Measurements from ENCODE around the gene PDE10A. TPM values are rescaled to one million over a fixed set of nuclear protein-coding genes. Genes with fewer than 3 reads are reported as not detected.
"Not testable (repeated sequence)": the region's sequence is repeated elsewhere in the genome, so short reads cannot be mapped to it uniquely, and the experiment has no call there.

PDE10A gene
- total and polyA plus RNA-seq, 2 of the 13 experiments (the other 11 are each of a cell fraction or from before 2014, with no cell fraction given) = not detected

GRCh38 chr6:165562421-165563090, 100.5 kb downstream of the PDE10A start:
- TF ChIP-seq ZBTB21 (CRISPR knock-in tag; IDR thresholded peaks at IDR 0.05) (no peak), POLR2A (IDR thresholded peaks at IDR 0.05; ENCODE audit: insufficient read depth in 1 of 2, low read depth in 2 of 2, low read length in 2 of 2) (no peak)
- Histone ChIP-seq H3K27ac (ENCODE audit: extremely low read length, insufficient read depth, low read length) (no peak overlapping the region), H3K36me3 (replicated peaks in 1 of 2; ENCODE audit: control insufficient read depth in 1 of 2, insufficient read depth in 2 of 2, low read length in 2 of 2) (no peaks in the 10 kb centered on the region), H3K9ac (ENCODE audit: insufficient read depth, low read depth, low read length) (no peak overlapping the region), H3K4me1 (ENCODE audit: insufficient read depth, low read length) (no peaks in the 10 kb centered on the region), H3K4me3 (replicated peaks in 1 of 3; ENCODE audit: insufficient read depth in 1 of 3, low read depth in 2 of 3, low read length in 3 of 3) (no peak overlapping the region), H3K79me2 (ENCODE audit: insufficient read depth, low read length) (no peaks in the 10 kb centered on the region), H3K27me3 (ENCODE audit: control insufficient read depth in 1 of 2, insufficient read depth in 2 of 2, low read length in 2 of 2) (no peaks in the 10 kb centered on the region), H3K9me3 (ENCODE audit: low read length) (no peaks in the 10 kb centered on the region), H4K20me1 (ENCODE audit: insufficient read depth, low read length) (no peaks in the 10 kb centered on the region), H2AFZ (ENCODE audit: low read length) (no peak overlapping the region), H3K4me2 (ENCODE audit: low read depth, low read length) (no peak overlapping the region)
- WGBS (ENCODE audit: low lambda C conversion rate) = 7% methylated on average over 7 of the region's 7 CpGs
- intact Hi-C loops (cut with micrococcal nuclease; ENCODE audit: unreplicated experiment) = loop anchor here (1.0 kb wide), 1 partner anchor 122 kb away; no protein-coding TSS in a partner anchor
- ChIA-PET CTCF (ENCODE audit: low intra/inter-chr PET ratio, low total read pairs) (no interaction called here), POLR2A (no interaction called here)
- no TSS peak for BruUV-seq (replicated peaks)
- ATAC-seq (no peak), DNase-seq (ENCODE audit: low spot score) (no peak), FAIRE-seq (no peak)
- in situ Hi-C loops (cut with HindIII; ENCODE audit: extremely low pct_ligation_motif_present, low pct_unique_long_range_greater_than_20kb) = no loop called here

- TF ChIP-seq BRD4 (CRISPR knock-in tag; IDR thresholded peaks at IDR 0.05) = no peak
- TF ChIP-seq ZBTB20 (CRISPR knock-in tag; IDR thresholded peaks at IDR 0.05; ENCODE audit: borderline replicate concordance, low read depth) = no peak
- no peak for TF ChIP-seq FOXK1 (CRISPR knock-in tag; IDR thresholded peaks at IDR 0.05; ENCODE audit: borderline replicate concordance, low read depth)
- CTCF ChIA-PET (ENCODE audit: low intra/inter-chr PET ratio, low total read pairs) = no interaction called here
- no peak overlapping the region for H3K4me2 ChIP-seq (ENCODE audit: low read depth, low read length)
- no peak overlapping the region for H3K9ac ChIP-seq (ENCODE audit: insufficient read depth, low read depth, low read length)
- 0 out of 2 replicates have a peak, but pooled peaks cover 6% of the 10 kb centered on the region for H3K4me1 ChIP-seq (ENCODE audit: insufficient read depth, low read length)
- no peaks in the 10 kb centered on the region for H3K36me3 ChIP-seq (replicated peaks in 1 of 2; ENCODE audit: control insufficient read depth in 1 of 2, insufficient read depth in 2 of 2, low read length in 2 of 2)
- WGBS (ENCODE audit: low lambda C conversion rate) = 40% methylated on average over 7 of the region's 7 CpGs
- H3K4me3 ChIP-seq (replicated peaks in 1 of 3; ENCODE audit: insufficient read depth in 1 of 3, low read depth in 2 of 3, low read length in 3 of 3) = no peak overlapping the region
- no peaks in the 10 kb centered on the region for H3K27me3 ChIP-seq (ENCODE audit: control insufficient read depth in 1 of 2, insufficient read depth in 2 of 2, low read length in 2 of 2)
- H2AFZ ChIP-seq (ENCODE audit: low read length) = no peak overlapping the region
- BruUV-seq (replicated peaks) = no TSS peak
- FAIRE-seq = no peak
- no peaks in the 10 kb centered on the region for H4K20me1 ChIP-seq (ENCODE audit: insufficient read depth, low read length)
- no peaks in the 10 kb centered on the region for H3K9me3 ChIP-seq (ENCODE audit: low read length)
- no peak for DNase-seq (ENCODE audit: low spot score)
- no peaks in the 10 kb centered on the region for H3K79me2 ChIP-seq (ENCODE audit: insufficient read depth, low read length)
- no peak for ATAC-seq
- in situ Hi-C loops (cut with HindIII; ENCODE audit: extremely low pct_ligation_motif_present, low pct_unique_long_range_greater_than_20kb) (no loop called here), intact Hi-C loops (cut with micrococcal nuclease; ENCODE audit: unreplicated experiment) (no loop called here)
- H3K27ac ChIP-seq (ENCODE audit: extremely low read length, insufficient read depth, low read length) = no peak overlapping the region
- POLR2A ChIA-PET = no interaction called here
Measured at GRCh38 chr6:165559632-165560031, 103.4 kb downstream of the PDE10A start.

DNA sequence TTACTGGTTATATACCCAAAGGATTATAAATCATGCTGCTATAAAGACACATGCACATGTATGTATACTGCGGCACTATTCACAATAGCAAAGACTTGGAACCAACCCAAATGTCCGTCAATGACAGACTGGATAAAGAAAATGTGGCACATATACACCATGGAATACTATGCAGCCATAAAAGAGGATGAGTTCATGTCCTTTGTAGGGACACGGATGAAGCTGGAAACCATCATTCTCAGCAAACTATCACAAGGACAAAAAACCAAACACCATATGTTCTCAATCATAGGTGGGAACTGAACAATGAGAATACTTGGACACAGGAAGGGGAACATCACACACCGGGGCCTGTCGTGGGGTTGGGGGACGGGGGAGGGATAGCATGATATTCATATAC, 104.9 kb downstream of the PDE10A start:
- ATAC-seq; intact Hi-C loops (cut with micrococcal nuclease; ENCODE audit: unreplicated experiment): not testable (repeated sequence)

More for the DNA sequence above, 104.9 kb downstream of the PDE10A start:
- FAIRE-seq; H3K27ac ChIP-seq (ENCODE audit: extremely low read length, insufficient read depth, low read length); H4K20me1 ChIP-seq (ENCODE audit: insufficient read depth, low read length); H3K9me3 ChIP-seq (ENCODE audit: low read length); H2AFZ ChIP-seq (ENCODE audit: low read length); H3K79me2 ChIP-seq (ENCODE audit: insufficient read depth, low read length); H3K4me1 ChIP-seq (ENCODE audit: insufficient read depth, low read length); H3K27me3 ChIP-seq (ENCODE audit: control insufficient read depth in 1 of 2, insufficient read depth in 2 of 2, low read length in 2 of 2); H3K9ac ChIP-seq (ENCODE audit: insufficient read depth, low read depth, low read length); H3K4me2 ChIP-seq (ENCODE audit: low read depth, low read length); H3K4me3 ChIP-seq (replicated peaks in 1 of 3; ENCODE audit: insufficient read depth in 1 of 3, low read depth in 2 of 3, low read length in 3 of 3); H3K36me3 ChIP-seq (replicated peaks in 1 of 2; ENCODE audit: control insufficient read depth in 1 of 2, insufficient read depth in 2 of 2, low read length in 2 of 2); DNase-seq (ENCODE audit: low spot score); BruUV-seq (replicated peaks); in situ Hi-C loops (cut with HindIII; ENCODE audit: extremely low pct_ligation_motif_present, low pct_unique_long_range_greater_than_20kb); POLR2A ChIA-PET; CTCF ChIA-PET (ENCODE audit: low intra/inter-chr PET ratio, low total read pairs): not testable (repeated sequence)
- 28% methylated on average over 6 of the region's 6 CpGs for WGBS (ENCODE audit: low lambda C conversion rate)

Data from HepG2 (cell line).